ENCODE data around the gene EIF4G1.

The EIF4G1 gene

DNA sequence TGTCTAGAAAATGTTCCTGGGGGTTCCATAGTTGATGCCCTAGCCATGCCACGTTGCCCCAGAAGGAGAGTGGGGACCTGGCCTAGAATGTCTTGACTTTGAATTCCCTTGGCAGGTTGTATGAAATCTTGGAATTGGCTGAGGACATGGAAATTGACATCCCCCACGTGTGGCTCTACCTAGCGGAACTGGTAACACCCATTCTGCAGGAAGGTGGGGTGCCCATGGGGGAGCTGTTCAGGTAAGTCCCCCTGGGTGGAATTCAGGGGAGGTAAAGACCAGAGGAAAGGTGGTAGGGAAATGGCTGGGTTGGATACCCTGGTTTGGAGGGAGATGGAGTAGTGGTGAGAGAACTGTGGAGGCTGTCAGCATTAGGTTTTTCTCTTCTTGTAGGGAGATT, 14.1 kb downstream of the EIF4G1 start:
- no peak overlapping the region for H3K9ac ChIP-seq (ENCODE audit: low read length)
- peaks cover 79% of the 10 kb centered on the region for H3K36me3 ChIP-seq (ENCODE audit: control insufficient read depth, insufficient read depth, low read length)
- H3K27ac ChIP-seq (ENCODE audit: low read depth, low read length): no peak overlapping the region
- no peaks in the 10 kb centered on the region for H3K4me1 ChIP-seq (ENCODE audit: control insufficient read depth, insufficient read depth, low read length)
- H3K27me3 ChIP-seq (ENCODE audit: control insufficient read depth, insufficient read depth, low read length): no peaks in the 10 kb centered on the region
- H3K4me3 ChIP-seq (ENCODE audit: low read length): no peak overlapping the region

DNA sequence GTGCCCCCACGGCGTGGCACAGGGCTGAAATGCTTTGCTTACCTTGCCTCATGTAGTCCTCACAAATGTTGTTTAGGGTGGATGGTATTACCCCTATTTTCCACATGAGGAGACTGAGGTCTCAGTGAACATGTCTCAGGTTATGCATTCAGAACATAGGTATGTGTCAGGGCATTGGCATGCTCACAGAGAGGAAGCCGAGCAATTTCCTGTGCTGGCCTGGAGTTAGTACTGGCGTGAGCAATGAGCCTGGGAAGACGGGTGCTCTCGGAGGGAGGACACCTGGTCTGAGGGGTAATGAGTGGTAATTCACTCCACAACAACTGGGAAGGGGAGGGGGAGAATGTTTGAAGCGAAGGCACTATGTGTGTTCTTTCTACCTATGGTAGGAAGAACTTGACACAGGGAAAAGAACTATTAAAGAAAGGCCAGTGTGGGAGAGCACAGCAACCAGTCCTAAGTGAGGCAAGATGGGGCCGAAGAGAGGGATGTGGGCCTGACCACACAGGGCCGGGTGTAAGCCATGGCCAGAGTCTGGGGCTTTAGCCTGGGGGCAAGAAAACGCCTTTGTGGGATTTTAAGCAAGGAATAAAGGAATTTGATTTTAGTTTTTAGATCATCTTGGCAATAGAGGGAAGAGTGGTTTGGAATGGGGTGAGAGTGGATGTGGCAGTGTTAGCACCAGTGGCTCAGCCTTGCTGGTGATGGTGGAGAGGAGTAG, 18.1 kb downstream of the EIF4G1 start:
- H3K36me3 ChIP-seq (ENCODE audit: control insufficient read depth, insufficient read depth, low read length): peaks cover 54% of the 10 kb centered on the region

DNA sequence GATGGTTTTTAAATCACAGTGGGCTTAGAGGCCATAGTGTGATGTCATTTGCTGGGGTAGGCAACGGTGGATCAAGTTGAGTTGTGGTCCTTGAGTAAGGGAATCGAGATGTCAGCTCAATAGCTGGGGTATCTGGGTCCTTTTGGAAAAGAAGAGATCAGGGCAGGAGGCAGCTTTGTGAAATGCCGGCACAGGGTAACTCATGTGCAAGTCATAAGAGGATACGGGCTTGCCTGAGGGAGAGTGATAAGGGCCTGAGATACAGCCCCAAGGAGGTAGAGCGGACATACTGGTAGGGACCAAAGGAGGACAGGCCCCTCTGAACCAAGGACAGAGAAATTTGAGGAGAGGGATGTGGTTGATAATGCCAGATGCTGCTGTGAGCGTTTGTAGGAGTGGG, 18.8 kb downstream of the EIF4G1 start:
- Histone ChIP-seq H3K9ac (ENCODE audit: low read length) (no peak overlapping the region), H3K27ac (ENCODE audit: low read depth, low read length) (no peak overlapping the region), H3K27me3 (ENCODE audit: control insufficient read depth, insufficient read depth, low read length) (no peaks in the 10 kb centered on the region), H3K4me1 (ENCODE audit: control insufficient read depth, insufficient read depth, low read length) (peaks cover 19% of the 10 kb centered on the region), H3K36me3 (ENCODE audit: control insufficient read depth, insufficient read depth, low read length) (peaks cover 49% of the 10 kb centered on the region), H3K4me3 (ENCODE audit: low read length) (no peak overlapping the region)

More for the DNA sequence above, 18.1 kb downstream of the EIF4G1 start:
- peaks cover 12% of the 10 kb centered on the region for H3K4me1 ChIP-seq (ENCODE audit: control insufficient read depth, insufficient read depth, low read length)
- no peak overlapping the region for H3K9ac ChIP-seq (ENCODE audit: low read length)
- no peak overlapping the region for H3K27ac ChIP-seq (ENCODE audit: low read depth, low read length)
- H3K4me3 ChIP-seq (ENCODE audit: low read length): no peak overlapping the region
- H3K27me3 ChIP-seq (ENCODE audit: control insufficient read depth, insufficient read depth, low read length): no peaks in the 10 kb centered on the region

- Histone ChIP-seq H3K36me3 (ENCODE audit: control insufficient read depth, insufficient read depth, low read length) (peaks cover 44% of the 10 kb centered on the region), H3K9ac (ENCODE audit: low read length) (no peak overlapping the region), H3K27me3 (ENCODE audit: control insufficient read depth, insufficient read depth, low read length) (no peaks in the 10 kb centered on the region), H3K27ac (ENCODE audit: low read depth, low read length) (no peak overlapping the region), H3K4me3 (ENCODE audit: low read length) (no peak overlapping the region), H3K4me1 (ENCODE audit: control insufficient read depth, insufficient read depth, low read length) (peaks cover 22% of the 10 kb centered on the region)
These were observed 19.3 kb downstream of the EIF4G1 start for GRCh38 chr3:184333700-184334099.

DNA sequence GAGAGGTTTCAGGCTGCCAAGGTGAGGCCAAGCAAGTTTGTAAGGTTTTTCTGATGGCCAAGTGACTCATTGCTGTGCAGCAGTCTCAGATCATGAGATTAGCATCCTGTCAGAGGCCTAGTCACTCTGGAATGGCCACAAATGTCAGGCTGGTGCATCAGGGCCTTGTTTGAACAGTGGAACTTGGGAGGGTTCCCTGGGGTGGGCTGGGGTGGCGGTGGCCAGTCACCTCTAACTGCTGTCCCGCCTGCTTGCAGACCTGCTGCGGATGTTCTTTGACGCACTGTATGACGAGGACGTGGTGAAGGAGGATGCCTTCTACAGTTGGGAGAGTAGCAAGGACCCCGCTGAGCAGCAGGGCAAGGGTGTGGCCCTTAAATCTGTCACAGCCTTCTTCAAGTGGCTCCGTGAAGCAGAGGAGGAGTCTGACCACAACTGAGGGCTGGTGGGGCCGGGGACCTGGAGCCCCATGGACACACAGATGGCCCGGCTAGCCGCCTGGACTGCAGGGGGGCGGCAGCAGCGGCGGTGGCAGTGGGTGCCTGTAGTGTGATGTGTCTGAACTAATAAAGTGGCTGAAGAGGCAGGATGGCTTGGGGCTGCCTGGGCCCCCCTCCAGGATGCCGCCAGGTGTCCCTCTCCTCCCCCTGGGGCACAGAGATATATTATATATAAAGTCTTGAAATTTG, 20.2 kb downstream of the EIF4G1 start:
- peak overlapping the region; percentile 95 for H3K27ac ChIP-seq (ENCODE audit: low read depth, low read length)
- no peak overlapping the region for H3K4me3 ChIP-seq (ENCODE audit: low read length)
- peaks cover 39% of the 10 kb centered on the region for H3K36me3 ChIP-seq (ENCODE audit: control insufficient read depth, insufficient read depth, low read length)
- H3K9ac ChIP-seq (ENCODE audit: low read length): no peak overlapping the region
- H3K4me1 ChIP-seq (ENCODE audit: control insufficient read depth, insufficient read depth, low read length): peaks cover 27% of the 10 kb centered on the region
- H3K27me3 ChIP-seq (ENCODE audit: control insufficient read depth, insufficient read depth, low read length): no peaks in the 10 kb centered on the region

DNA sequence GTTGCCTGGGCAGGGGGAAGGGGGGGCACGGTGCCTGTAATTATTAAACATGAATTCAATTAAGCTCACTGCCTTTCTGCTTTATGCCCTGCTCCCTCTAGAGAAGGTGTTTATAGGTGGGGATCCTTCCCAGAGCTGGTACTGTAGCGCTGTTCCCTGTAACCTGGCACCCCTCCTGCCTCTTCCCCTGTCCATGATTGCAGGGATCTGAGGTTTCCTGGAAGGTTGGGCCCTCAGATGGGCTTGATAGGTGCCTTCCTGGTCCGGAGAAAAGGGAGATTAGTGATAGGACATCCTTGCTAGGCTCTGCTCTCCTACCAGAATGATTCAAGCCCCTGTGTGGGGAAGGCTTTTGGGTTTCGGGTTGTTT, 20.9 kb downstream of the EIF4G1 start:
- Histone ChIP-seq H3K4me3 (ENCODE audit: low read length) (peak overlapping the region; percentile 84), H3K27me3 (ENCODE audit: control insufficient read depth, insufficient read depth, low read length) (no peaks in the 10 kb centered on the region), H3K4me1 (ENCODE audit: control insufficient read depth, insufficient read depth, low read length) (peaks cover 27% of the 10 kb centered on the region)

DNA sequence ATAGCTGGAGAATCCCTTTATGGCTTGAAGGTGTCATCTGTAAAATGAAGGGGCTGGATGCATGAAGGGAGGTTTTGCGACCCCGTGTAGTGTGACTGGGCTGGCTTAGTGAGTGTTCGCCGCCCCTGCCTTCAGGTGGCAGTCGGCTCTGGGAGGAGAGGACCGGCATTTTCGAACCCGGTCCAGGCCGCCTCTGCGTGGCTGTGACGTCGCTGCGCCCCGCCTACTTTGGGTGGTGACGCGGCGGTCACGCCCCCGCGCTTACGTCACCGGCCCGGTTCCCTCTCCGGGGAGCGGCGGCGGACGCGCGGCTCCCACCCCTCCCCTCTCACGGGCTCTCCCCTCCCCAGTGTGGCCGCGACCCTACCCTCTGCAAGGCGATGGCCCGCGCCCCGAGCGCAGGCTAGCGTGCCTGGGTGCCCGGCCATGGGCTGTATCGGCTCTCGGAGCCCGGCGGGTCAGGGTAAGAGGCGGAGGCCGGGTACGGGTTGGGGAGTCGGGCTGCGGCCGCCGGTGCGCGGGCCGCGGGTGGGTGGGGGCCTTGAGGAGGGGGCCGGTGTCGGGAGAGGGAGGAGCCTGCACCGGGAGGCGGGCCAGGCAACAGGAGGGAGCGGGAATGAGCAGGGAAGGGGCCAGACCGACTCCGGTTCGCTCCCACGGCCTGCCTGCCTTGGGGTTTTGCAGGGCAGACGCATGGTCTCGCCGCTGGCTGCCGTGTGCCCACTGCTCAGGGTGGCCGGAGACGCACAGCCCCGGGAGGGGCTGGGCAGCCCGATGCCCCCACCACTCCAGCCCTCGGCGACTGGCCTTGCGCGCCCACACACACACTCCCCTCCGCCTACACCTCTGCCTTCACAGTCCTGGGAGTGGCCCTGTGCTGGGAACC, 21.5 kb downstream of the EIF4G1 start:
- Histone ChIP-seq H3K36me3 (ENCODE audit: control insufficient read depth, insufficient read depth, low read length) (peaks cover 36% of the 10 kb centered on the region), H3K9ac (ENCODE audit: low read length) (peak overlapping the region; percentile 54), H3K27ac (ENCODE audit: low read depth, low read length) (peak overlapping the region; percentile 95), H3K4me1 (ENCODE audit: control insufficient read depth, insufficient read depth, low read length) (peaks cover 27% of the 10 kb centered on the region), H3K4me3 (ENCODE audit: low read length) (peak overlapping the region; percentile 84), H3K27me3 (ENCODE audit: control insufficient read depth, insufficient read depth, low read length) (no peaks in the 10 kb centered on the region)

More for the DNA sequence above, 20.9 kb downstream of the EIF4G1 start:
- no peak overlapping the region for H3K9ac ChIP-seq (ENCODE audit: low read length)
- peak overlapping the region; percentile 95 for H3K27ac ChIP-seq (ENCODE audit: low read depth, low read length)
- peaks cover 38% of the 10 kb centered on the region for H3K36me3 ChIP-seq (ENCODE audit: control insufficient read depth, insufficient read depth, low read length)

DNA sequence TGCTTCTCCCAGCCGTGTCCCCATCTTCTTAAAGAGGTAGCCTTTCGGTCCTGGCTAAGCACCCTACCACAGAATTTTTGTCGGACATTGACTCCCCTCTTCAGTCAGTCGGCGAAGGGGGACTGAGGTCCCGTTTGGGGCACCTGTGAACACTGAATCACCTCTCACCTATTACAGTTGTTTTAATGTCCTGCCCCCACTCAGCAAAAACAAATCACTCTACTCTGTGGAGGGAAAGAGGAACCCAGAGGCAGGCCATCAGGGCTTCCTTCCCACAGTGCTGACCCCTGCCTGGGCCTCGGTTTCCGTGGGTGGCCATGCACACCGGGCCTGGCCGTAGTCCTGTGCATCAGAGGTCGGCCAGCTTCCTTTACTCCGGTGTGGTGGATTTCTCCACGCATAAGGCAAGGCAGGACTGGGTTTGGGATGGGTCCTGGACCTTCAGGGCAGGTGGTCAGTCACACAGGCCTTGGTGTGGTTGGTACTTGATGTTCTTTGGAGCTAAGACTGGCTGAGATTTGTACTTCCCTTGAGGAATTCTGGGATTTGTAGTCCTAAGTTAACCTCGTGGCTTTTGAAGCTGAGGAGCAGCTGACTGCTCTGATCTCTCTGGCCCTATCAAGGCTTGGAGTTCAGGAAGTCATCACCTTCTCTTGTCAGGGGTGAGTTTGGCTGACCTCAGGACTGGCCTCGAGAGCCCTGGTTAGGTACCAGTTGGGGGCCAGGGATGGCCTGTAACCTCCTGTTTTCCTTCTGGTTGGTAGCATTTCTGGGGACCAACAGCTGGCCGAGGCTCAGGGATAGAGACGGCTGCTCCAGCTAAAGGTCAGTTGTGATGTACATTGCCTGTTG, 22.4 kb downstream of the EIF4G1 start:
- Histone ChIP-seq H3K9ac (ENCODE audit: low read length) (peak overlapping the region; percentile 54), H3K4me1 (ENCODE audit: control insufficient read depth, insufficient read depth, low read length) (peaks cover 27% of the 10 kb centered on the region)

GRCh38 chr3:184337399-184337714, 23.0 kb downstream of the EIF4G1 start, which contains the start of gene FAM131A:
FAM131A (plus strand) TSS chr3:184337600; CDS start chr3:184337631, 31 bp downstream.
- Histone ChIP-seq H3K9ac (ENCODE audit: low read length) (peak within 1 kb of the TSS; percentile 54), H3K4me1 (ENCODE audit: control insufficient read depth, insufficient read depth, low read length) (peaks cover 27% of the 10 kb centered on the region), H3K27ac (ENCODE audit: low read depth, low read length) (peak within 1 kb of the TSS; percentile 95), H3K27me3 (ENCODE audit: control insufficient read depth, insufficient read depth, low read length) (no peaks in the 10 kb centered on the region), H3K36me3 (ENCODE audit: control insufficient read depth, insufficient read depth, low read length) (peaks cover 27% of the 10 kb centered on the region), H3K4me3 (ENCODE audit: low read length) (peak within 1 kb of the TSS; percentile 84)

More for the DNA sequence above, 22.4 kb downstream of the EIF4G1 start:
- Histone ChIP-seq H3K4me3 (ENCODE audit: low read length) (peak overlapping the region; percentile 84), H3K27me3 (ENCODE audit: control insufficient read depth, insufficient read depth, low read length) (no peaks in the 10 kb centered on the region), H3K36me3 (ENCODE audit: control insufficient read depth, insufficient read depth, low read length) (peaks cover 30% of the 10 kb centered on the region), H3K27ac (ENCODE audit: low read depth, low read length) (peak overlapping the region; percentile 95)

DNA sequence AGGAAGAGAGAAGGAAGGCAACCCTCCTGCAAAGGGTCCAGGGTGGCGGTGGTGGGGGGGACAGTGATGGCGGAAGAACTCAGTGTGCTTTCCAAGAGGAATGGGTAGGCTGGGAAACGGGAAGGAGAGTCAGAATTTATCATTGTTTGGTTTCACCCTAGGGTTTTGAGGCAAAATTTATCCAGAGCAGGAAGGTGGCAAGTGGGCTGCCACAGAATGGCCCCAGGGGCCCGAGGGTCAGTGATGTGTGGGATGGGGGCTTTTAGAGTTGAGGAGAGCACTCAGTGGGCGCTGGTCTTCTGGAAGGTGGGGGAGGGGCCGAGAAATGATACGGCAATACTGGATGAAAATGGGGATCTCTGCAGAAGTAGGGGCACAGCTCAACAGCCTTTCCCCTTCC, 23.6 kb downstream of the EIF4G1 start:
- Histone ChIP-seq H3K27me3 (ENCODE audit: control insufficient read depth, insufficient read depth, low read length) (no peaks in the 10 kb centered on the region), H3K4me1 (ENCODE audit: control insufficient read depth, insufficient read depth, low read length) (peaks cover 27% of the 10 kb centered on the region), H3K9ac (ENCODE audit: low read length) (no peak overlapping the region), H3K4me3 (ENCODE audit: low read length) (peak overlapping the region; percentile 64), H3K36me3 (ENCODE audit: control insufficient read depth, insufficient read depth, low read length) (peaks cover 27% of the 10 kb centered on the region), H3K27ac (ENCODE audit: low read depth, low read length) (peak overlapping the region; percentile 95)

GRCh38 chr3:184338511-184338945, 24.1 kb downstream of the EIF4G1 start:
- H3K9ac ChIP-seq (ENCODE audit: low read length): peak overlapping the region; percentile 38
- H3K27me3 ChIP-seq (ENCODE audit: control insufficient read depth, insufficient read depth, low read length): no peaks in the 10 kb centered on the region
- H3K27ac ChIP-seq (ENCODE audit: low read depth, low read length): peak overlapping the region; percentile 95
- H3K4me1 ChIP-seq (ENCODE audit: control insufficient read depth, insufficient read depth, low read length): peaks cover 27% of the 10 kb centered on the region
- peak overlapping the region; percentile 64 for H3K4me3 ChIP-seq (ENCODE audit: low read length)
- H3K36me3 ChIP-seq (ENCODE audit: control insufficient read depth, insufficient read depth, low read length): peaks cover 28% of the 10 kb centered on the region
